GM12865 (cell line): ENCODE data around the gene SRSF9.
A peak's percentile ranks its signal among the peaks of the same experiment; 100 is the strongest.

Experiments
- DNase-seq: peaks from one replicate; pipeline ENCODE4 v3.0.0; 2010; ENCODE audit warnings: low read depth
- H3K4me3 ChIP-seq: 2 replicates; pipeline ENCODE4 v1.5.1; 2011; ENCODE audit warnings: mild to moderate bottlenecking, low read depth, low read length, control low read depth
- CTCF ChIP-seq: IDR thresholded peaks from 2 replicates; pipeline ENCODE4 v1.5.1; 2011; ENCODE audit warnings: low read length, control low read depth, low read depth, inconsistent platforms; ENCODE audit not compliant: insufficient read depth; ENCODE audit errors: missing control alignments

The SRSF9 gene

DNA sequence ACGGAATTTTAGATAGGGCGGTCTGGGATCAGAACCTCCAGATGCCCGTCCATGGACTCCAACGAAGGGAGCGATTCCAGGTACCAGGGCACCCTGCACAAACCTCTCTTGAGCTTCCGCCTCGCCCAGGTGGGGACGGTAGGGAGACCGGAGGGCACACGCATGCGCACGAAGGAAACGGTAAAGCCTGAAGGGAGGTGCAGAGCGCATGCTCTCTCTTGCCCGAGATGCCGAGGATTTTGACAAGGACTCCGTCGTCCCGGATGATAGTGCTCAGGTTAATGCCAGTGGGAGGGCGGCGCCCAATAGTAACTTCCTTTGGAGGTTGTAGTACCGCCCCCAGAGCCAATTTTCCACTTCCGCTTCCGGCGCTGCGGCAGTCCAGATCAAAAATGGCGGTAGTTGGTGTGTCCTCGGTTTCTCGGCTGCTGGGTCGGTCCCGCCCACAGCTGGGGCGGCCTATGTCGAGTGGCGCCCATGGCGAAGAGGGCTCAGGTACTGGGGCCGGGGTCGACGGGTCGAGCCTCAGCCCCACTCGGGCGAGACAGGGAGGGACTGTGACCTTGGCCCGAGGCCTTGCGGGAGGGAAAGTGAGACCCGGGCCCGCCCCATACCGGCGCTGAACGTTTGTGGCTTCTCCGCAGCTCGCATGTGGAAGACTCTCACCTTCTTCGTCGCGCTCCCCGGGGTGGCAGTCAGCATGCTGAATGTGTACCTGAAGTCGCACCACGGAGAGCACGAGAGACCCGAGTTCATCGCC, 31.6 kb downstream of the SRSF9 start, which contains the start of gene COX6A1:
COX6A1 (plus strand) TSS at position 379 of the 760 bp plus-strand sequence; CDS start at position 393, 14 bp downstream.
- H3K4me3 ChIP-seq = peak within 1 kb of the TSS; percentile 69
- no peak for TF ChIP-seq CTCF

DNA sequence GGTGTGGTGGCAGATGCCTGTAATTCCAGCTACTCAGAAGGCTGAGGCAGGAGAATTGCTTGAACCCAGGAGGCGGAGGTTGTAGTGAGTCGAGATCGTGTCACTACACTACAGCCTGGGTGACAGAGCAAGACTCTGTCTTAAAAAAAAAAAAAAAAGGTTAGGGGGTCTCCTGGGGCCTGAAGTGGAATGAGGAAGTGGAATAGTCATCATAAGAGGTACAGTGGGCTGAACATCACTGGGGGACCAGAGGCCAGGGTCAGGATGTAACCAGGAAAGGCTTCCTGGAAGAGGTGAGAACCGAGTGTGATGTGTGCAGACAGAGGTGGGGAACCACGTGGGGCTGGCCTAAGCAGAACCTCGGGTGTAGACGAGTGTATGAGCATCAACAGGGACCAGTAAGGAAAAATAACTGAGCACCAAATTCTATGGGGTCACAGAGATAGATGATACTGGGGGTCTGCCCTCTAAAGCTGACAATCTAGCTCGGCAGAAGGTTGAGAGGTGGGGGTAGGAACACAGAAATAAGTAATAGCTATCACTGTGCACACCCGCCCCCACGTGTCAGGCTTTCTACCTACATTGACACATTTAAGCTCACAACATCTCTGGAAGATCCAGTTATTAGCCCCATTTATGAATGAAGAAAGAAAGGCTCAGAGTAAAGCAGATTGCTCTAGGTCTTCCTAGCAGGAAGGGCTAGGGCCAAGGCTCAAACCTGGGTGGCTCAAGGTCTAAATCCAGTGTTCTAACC, 36.6 kb downstream of the SRSF9 start:
- no peak overlapping the region for H3K4me3 ChIP-seq
- TF ChIP-seq CTCF = no peak
- DNase-seq = no peak

More for the DNA sequence above, 31.6 kb downstream of the SRSF9 start, which contains the start of gene COX6A1:
- DNase-seq = peak; percentile 99

DNA sequence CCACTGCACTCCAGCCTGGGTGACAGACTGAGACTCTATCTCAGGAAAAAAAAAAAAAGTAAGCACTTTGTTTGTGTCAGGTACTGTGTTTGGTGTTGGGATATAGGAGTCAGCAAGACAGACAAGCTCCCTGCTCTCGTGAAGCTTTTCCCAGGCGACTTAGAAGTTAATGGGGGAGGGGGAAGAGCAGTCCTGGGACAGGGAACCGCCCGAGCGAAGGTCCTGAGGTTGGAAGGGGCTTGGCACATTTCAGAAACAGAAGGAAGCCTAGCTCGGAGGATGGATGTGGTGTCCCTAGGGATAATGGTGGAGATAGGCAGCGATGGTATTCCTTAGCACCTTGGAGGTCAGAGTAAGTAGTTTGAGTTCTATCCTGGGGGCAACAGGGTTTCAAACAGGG, 40.2 kb downstream of the SRSF9 start:
- TF ChIP-seq CTCF = no peak
- H3K4me3 ChIP-seq = no peak overlapping the region
- DNase-seq = no peak

DNA sequence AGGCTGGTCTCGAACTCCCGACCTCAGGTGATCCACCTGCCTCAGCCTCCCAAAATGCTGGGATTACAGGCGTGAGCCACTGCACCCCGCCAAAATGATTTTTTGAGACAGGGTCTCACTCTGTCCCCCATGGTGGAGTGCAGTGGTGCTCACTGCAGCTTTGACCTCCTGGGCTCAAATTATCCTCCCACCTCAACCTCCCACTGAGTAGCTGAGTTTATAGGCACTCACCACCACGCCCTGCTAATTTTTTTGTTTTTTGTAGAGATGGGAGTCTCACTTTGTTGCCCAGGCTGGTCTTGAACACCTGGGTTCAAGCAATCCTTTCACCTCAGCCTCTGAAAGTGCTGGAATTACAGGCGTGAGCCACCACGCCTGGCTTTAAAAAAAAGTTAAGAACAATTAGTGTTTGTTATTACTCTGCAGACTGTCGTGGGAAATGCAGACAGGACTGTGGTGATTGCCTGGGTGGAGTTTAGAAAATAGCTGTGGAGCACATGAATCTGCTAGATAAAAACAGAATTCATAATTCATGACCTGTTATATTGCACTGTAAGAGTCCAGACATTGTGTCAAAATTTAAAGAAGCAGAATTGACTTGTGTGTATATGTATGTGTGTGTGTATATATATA, 40.8 kb downstream of the SRSF9 start:
- no peak for DNase-seq
- TF ChIP-seq CTCF = no peak
- H3K4me3 ChIP-seq = no peak overlapping the region

- TF ChIP-seq CTCF = no peak
- DNase-seq = no peak
- no peak overlapping the region for H3K4me3 ChIP-seq
Measured at GRCh38 chr12:120425797-120426196, 43.8 kb downstream of the SRSF9 start.

DNA sequence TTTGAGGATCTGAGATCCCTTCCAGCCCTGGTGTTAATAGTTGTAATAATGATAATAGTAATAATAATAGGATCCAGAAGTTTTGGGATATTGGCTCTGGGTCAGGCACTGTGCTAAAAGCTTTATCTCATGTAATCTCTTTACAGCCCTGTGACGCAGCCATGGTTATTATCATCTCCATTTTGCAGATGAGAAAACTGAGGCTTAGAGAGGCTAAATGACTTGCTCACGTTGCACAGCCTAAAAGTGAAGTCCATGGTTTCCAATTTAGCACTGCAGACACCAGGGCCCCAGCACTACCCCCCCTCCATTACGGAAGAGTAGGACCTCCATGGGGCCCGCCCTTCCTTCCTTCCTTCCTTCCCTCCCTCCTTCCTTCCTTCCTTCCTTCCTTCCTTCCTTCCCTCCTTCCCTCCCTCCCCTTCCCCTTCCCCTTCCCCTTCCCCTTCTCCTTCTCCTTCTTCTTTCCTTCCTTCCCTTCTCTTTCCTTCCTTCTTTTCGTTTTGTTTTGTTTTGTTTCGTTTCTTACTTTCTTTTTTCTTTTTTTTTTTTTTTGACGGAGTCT, 46.6 kb downstream of the SRSF9 start:
- DNase-seq = no peak
- H3K4me3 ChIP-seq = no peak overlapping the region
- no peak for TF ChIP-seq CTCF
